ENCODE data around the gene PPP1R13L.

- TF ChIP-seq CTCF (IDR thresholded peaks at IDR 0.05; ENCODE audit: low read depth, low read length, missing input control) (no peak), YY1 (IDR thresholded peaks at IDR 0.05) (no peak), FOXA1 (IDR thresholded peaks at IDR 0.05) (no peak), JUND (IDR thresholded peaks at IDR 0.05) (no peak), SP1 (IDR thresholded peaks at IDR 0.05) (no peak), EGR1 (IDR thresholded peaks at IDR 0.05; ENCODE audit: low read depth in 2 of 2) (no peak), RAD21 (IDR thresholded peaks at IDR 0.05) (no peak)
- TF ChIP-seq, protein P1, sequence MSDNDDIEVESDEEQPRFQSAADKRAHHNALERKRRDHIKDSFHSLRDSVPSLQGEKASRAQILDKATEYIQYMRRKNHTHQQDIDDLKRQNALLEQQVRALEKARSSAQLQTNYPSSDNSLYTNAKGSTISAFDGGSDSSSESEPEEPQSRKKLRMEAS (IDR thresholded peaks at IDR 0.05), result no peak
Observed at GRCh38 chr19:45355910-45356309, 49.0 kb downstream of the PPP1R13L start.
